GM23338 (cell line): Measurements from ENCODE around the gene SDHAF1. TPM values are rescaled to one million over a fixed set of nuclear protein-coding genes. Genes with fewer than 3 reads are reported as not detected.

Source experiments
- ATAC-seq: fragments of 200-7000 bp; cut with Tn5 transposase; 3 replicates; pipeline ENCODE4 v1.9.1; 2020
- DNase-seq: peaks from one replicate; pipeline ENCODE4 v3.0.0-alpha.2; 2015; ENCODE audit warnings: low spot score
- H2AFZ ChIP-seq: fragments of 200-600 bp; sonication (generic); 2 replicates; pipeline ENCODE4 v1.8.0; 2016; ENCODE audit warnings: antibody characterized with exemption, mild to moderate bottlenecking, moderate library complexity
- H3F3A ChIP-seq: fragments of 200-600 bp; sonication (generic); replicated peaks from 2 replicates; pipeline ENCODE4 v1.8.0; 2017; ENCODE audit warnings: antibody characterized with exemption, mixed run types, low read depth
- H3K27ac ChIP-seq: fragments of 200-600 bp; sonication (generic); 2 replicates; pipeline ENCODE4 v1.6.1; 2016; ENCODE audit warnings: low read depth
- H3K27me3 ChIP-seq: fragments of 200-600 bp; sonication (generic); 2 replicates; pipeline ENCODE4 v1.8.0; 2016; ENCODE audit warnings: mild to moderate bottlenecking, mixed run types, moderate library complexity; ENCODE audit not compliant: insufficient read depth
- H3K36me3 ChIP-seq: fragments of 200-600 bp; sonication (generic); 2 replicates; pipeline ENCODE4 v1.8.0; 2016; ENCODE audit warnings: mild to moderate bottlenecking; ENCODE audit not compliant: insufficient read depth
- H3K4me1 ChIP-seq: fragments of 200-600 bp; sonication (generic); 2 replicates; pipeline ENCODE4 v1.8.0; 2016; ENCODE audit warnings: mild to moderate bottlenecking, moderate library complexity; ENCODE audit not compliant: insufficient read depth
- H3K4me2 ChIP-seq: fragments of 200-600 bp; sonication (generic); 2 replicates; pipeline ENCODE4 v1.7.1; 2017; ENCODE audit warnings: mixed run types
- H3K4me3 ChIP-seq: fragments of 200-600 bp; sonication (generic); 2 replicates; pipeline ENCODE4 v1.6.1; 2016; ENCODE audit warnings: mixed run types
- H3K79me2 ChIP-seq: fragments of 200-600 bp; sonication (generic); replicated peaks from 2 replicates; pipeline ENCODE4 v1.8.0; 2017; ENCODE audit warnings: mild to moderate bottlenecking; ENCODE audit not compliant: insufficient read depth
- H3K9me2 ChIP-seq: fragments of 200-600 bp; sonication (generic); 2 replicates; pipeline ENCODE4 v1.8.0; 2017; ENCODE audit not compliant: insufficient read depth
- H4K20me1 ChIP-seq: fragments of 200-600 bp; sonication (generic); replicated peaks from 2 replicates; pipeline ENCODE4 v1.8.0; 2017; ENCODE audit warnings: mild to moderate bottlenecking; ENCODE audit not compliant: insufficient read depth
- H3K27ac Mint-ChIP-seq: 2 replicates; pipeline ENCODE4 v1.8.0; 2020; ENCODE audit warnings: inconsistent platforms, mild to moderate bottlenecking, moderate library complexity, mixed read lengths
- H3K27me3 Mint-ChIP-seq: 3 replicates; pipeline ENCODE4 v1.8.0; 2022; ENCODE audit warnings: low read depth, mild to moderate bottlenecking, moderate library complexity, mixed read lengths, inconsistent platforms; ENCODE audit not compliant: insufficient read depth, poor library complexity
- H3K36me3 Mint-ChIP-seq: 3 replicates; pipeline ENCODE4 v1.8.0; 2021; ENCODE audit warnings: low read depth, mild to moderate bottlenecking, inconsistent platforms, moderate library complexity, mixed read lengths
- H3K4me1 Mint-ChIP-seq: 3 replicates; pipeline ENCODE4 v1.8.0; 2020; ENCODE audit warnings: mild to moderate bottlenecking, inconsistent platforms, mixed read lengths
- H3K4me3 Mint-ChIP-seq: 3 replicates; pipeline ENCODE4 v1.8.0; 2021; ENCODE audit warnings: moderate library complexity, mild to moderate bottlenecking, inconsistent platforms, mixed read lengths
- H3K9me3 Mint-ChIP-seq: 3 replicates; pipeline ENCODE4 v1.8.0; 2020; ENCODE audit warnings: moderate library complexity, mild to moderate bottlenecking, inconsistent platforms, mixed read lengths
- CREB1 ChIP-seq: fragments of 250-450 bp; sonication (Bioruptor Pico); IDR thresholded peaks from 2 replicates; pipeline ENCODE4 v1.5.0; 2020; ENCODE audit warnings: low read depth, mild to moderate bottlenecking, moderate library complexity
- CTCF ChIP-seq, 2 experiments: fragments of 200-600 bp in 1 of 2; sonication (generic) in 1 of 2; conservative IDR thresholded peaks; 2 replicates each; pipeline versions ENCODE4 v1.5.1 to v1.6.1; 2016 to 2017; ENCODE audit warnings: antibody characterized with exemption in 2 of 2, low read depth in 2 of 2, mild to moderate bottlenecking in 2 of 2, moderate library complexity in 1 of 2
- EZH2 ChIP-seq: fragments of 200-600 bp; sonication (generic); IDR thresholded peaks from one replicate; pipeline ENCODE4 v1.8.0; 2017; ENCODE audit warnings: antibody characterized with exemption, mild to moderate bottlenecking, low read depth; ENCODE audit not compliant: unreplicated experiment
- EZH2phosphoT487 ChIP-seq: fragments of 200-600 bp; sonication (generic); IDR thresholded peaks from one replicate; pipeline ENCODE4 v1.8.1; 2018; ENCODE audit warnings: antibody characterized with exemption; ENCODE audit not compliant: unreplicated experiment
- NANOG ChIP-seq: IDR thresholded peaks from 2 replicates; pipeline ENCODE4 v1.6.1; 2016; ENCODE audit warnings: antibody characterized with exemption, borderline replicate concordance
- POLR2AphosphoS5 ChIP-seq: IDR thresholded peaks from 2 replicates; pipeline ENCODE4 v1.6.1; 2016; ENCODE audit warnings: antibody characterized with exemption, low read depth
- STAT1 ChIP-seq: IDR thresholded peaks from one replicate; pipeline ENCODE4 v1.6.1; 2016; ENCODE audit warnings: antibody characterized with exemption; ENCODE audit not compliant: unreplicated experiment
- ZNF114 ChIP-seq: fragments of 250-450 bp; sonication (Bioruptor Pico); IDR thresholded peaks from 2 replicates; pipeline ENCODE4 v1.5.0; 2020; ENCODE audit warnings: mild to moderate bottlenecking, moderate library complexity
- ZNF331 ChIP-seq: fragments of 250-450 bp; sonication (Bioruptor Pico); IDR thresholded peaks from 2 replicates; pipeline ENCODE4 v1.5.0; 2020; ENCODE audit warnings: low read depth, mild to moderate bottlenecking, moderate library complexity
- ZNF462 ChIP-seq: fragments of 250-450 bp; sonication (Bioruptor Pico); IDR thresholded peaks from 2 replicates; pipeline ENCODE4 v1.5.0; 2020; ENCODE audit warnings: mild to moderate bottlenecking, moderate library complexity
- polyA plus RNA-seq: library from polyadenylated mRNA; unstranded; fragments of >200 nt; fragmentation: Nextera tagmentation; extraction: Ambion mirVana; gene quantifications from 2 replicates; pipeline ENCODE4 v1.2.1, GENCODE V29; 2016
- total RNA-seq: library from RNA; depleted of rRNA; stranded (reverse); fragments of >200 nt; shearing (Covaris generic); gene quantifications from 2 replicates; pipeline ENCODE4 v1.2.3, GENCODE V29; 2014
- TF ChIP-seq, protein P1 (sequence below): IDR thresholded peaks from 2 replicates; pipeline ENCODE4 v1.6.1; 2016; ENCODE audit warnings: antibody characterized with exemption
- TF ChIP-seq, protein P2 (sequence below): IDR thresholded peaks from one replicate; pipeline ENCODE4 v1.6.1; 2018; ENCODE audit warnings: antibody characterized with exemption; ENCODE audit not compliant: unreplicated experiment

The SDHAF1 gene
- total and polyA plus RNA-seq, 2 experiments from 2014 or later, result 19.9 to 55.9 TPM

GRCh38 chr19:35991731-35992450, 3.1 kb upstream of the SDHAF1 start:
- Mint-ChIP-seq H3K36me3 (no peaks in the 10 kb centered on the region; the same call in 2 of the 3 replicates), H3K9me3 (no peaks in the 10 kb centered on the region; the same call in 2 of the 3 replicates), H3K4me1 (peaks cover 14% of the 10 kb centered on the region; the same call in 2 of the 3 replicates)

More at GRCh38 chr19:35991731-35992450, 3.1 kb upstream of the SDHAF1 start:
- ATAC-seq (no peak), DNase-seq (no peak)
- Histone ChIP-seq H4K20me1 (peaks cover 6% of the 10 kb centered on the region), H3K27me3 (no peaks in the 10 kb centered on the region), H3K79me2 (peaks cover 12% of the 10 kb centered on the region; the same call in 1 of the 2 replicates), H3K27ac (no peak overlapping the region), H3F3A (0 out of 2 replicates have a peak, but pooled peaks cover 6% of the 10 kb centered on the region), H2AFZ (no peak overlapping the region), H3K4me3 (no peak overlapping the region), H3K9me2 (no peaks in the 10 kb centered on the region), H3K4me2 (no peak overlapping the region), H3K36me3 (no peaks in the 10 kb centered on the region), H3K4me1 (peaks cover 9% of the 10 kb centered on the region; the same call in 1 of the 2 replicates)
- H3K4me3 Mint-ChIP-seq, result no peak overlapping the region
- no peak overlapping the region for H3K27ac Mint-ChIP-seq
- peaks cover 10% of the 10 kb centered on the region for H3K27me3 Mint-ChIP-seq
- TF ChIP-seq, protein P1, sequence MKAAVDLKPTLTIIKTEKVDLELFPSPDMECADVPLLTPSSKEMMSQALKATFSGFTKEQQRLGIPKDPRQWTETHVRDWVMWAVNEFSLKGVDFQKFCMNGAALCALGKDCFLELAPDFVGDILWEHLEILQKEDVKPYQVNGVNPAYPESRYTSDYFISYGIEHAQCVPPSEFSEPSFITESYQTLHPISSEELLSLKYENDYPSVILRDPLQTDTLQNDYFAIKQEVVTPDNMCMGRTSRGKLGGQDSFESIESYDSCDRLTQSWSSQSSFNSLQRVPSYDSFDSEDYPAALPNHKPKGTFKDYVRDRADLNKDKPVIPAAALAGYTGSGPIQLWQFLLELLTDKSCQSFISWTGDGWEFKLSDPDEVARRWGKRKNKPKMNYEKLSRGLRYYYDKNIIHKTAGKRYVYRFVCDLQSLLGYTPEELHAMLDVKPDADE, result no peak
- TF ChIP-seq NANOG, result no peak
- TF ChIP-seq POLR2AphosphoS5, result no peak
- TF ChIP-seq ZNF331, result no peak
- no peak for TF ChIP-seq EZH2phosphoT487
- TF ChIP-seq CTCF (conservative IDR thresholded peaks at IDR 0.05; ENCODE audit: low read depth in 2 of 2), result no peak
- TF ChIP-seq STAT1, result no peak
- no peak for TF ChIP-seq CREB1
- no peak for TF ChIP-seq ZNF462
- TF ChIP-seq, protein P2, sequence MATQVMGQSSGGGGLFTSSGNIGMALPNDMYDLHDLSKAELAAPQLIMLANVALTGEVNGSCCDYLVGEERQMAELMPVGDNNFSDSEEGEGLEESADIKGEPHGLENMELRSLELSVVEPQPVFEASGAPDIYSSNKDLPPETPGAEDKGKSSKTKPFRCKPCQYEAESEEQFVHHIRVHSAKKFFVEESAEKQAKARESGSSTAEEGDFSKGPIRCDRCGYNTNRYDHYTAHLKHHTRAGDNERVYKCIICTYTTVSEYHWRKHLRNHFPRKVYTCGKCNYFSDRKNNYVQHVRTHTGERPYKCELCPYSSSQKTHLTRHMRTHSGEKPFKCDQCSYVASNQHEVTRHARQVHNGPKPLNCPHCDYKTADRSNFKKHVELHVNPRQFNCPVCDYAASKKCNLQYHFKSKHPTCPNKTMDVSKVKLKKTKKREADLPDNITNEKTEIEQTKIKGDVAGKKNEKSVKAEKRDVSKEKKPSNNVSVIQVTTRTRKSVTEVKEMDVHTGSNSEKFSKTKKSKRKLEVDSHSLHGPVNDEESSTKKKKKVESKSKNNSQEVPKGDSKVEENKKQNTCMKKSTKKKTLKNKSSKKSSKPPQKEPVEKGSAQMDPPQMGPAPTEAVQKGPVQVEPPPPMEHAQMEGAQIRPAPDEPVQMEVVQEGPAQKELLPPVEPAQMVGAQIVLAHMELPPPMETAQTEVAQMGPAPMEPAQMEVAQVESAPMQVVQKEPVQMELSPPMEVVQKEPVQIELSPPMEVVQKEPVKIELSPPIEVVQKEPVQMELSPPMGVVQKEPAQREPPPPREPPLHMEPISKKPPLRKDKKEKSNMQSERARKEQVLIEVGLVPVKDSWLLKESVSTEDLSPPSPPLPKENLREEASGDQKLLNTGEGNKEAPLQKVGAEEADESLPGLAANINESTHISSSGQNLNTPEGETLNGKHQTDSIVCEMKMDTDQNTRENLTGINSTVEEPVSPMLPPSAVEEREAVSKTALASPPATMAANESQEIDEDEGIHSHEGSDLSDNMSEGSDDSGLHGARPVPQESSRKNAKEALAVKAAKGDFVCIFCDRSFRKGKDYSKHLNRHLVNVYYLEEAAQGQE, result no peak
- TF ChIP-seq ZNF114 (CRISPR knock-in tag), result no peak
- TF ChIP-seq EZH2, result no peak
